CD4-positive, alpha-beta T cell (primary cell): ENCODE results near the gene TMEM121. TPM values are rescaled to one million over a fixed set of nuclear protein-coding genes. Genes with fewer than 3 reads are reported as not detected.

ENCODE experiments used
- ATAC-seq: fragments of 200-7000 bp; cut with Tn5 transposase; one replicate; pipeline ENCODE4 v1.10.0; 2022; ENCODE audit warnings: mild to moderate bottlenecking; ENCODE audit not compliant: poor library complexity
- CTCF ChIA-PET: fragments of 350-600 bp; sonication (Branson Sonifier 250); formaldehyde crosslinking; loops from one replicate; lab custom pipeline; 2021; ENCODE audit warnings: antibody characterized with exemption, inconsistent platforms; lab: Charles Lee
- POLR2A ChIA-PET: fragments of 350-600 bp; sonication (Branson Sonifier 250); formaldehyde crosslinking; loops from one replicate; lab custom pipeline; 2021; ENCODE audit warnings: antibody characterized with exemption, inconsistent platforms; lab: Charles Lee
- DNase-seq, 14 experiments: peaks; one replicate each; pipeline ENCODE4 v3.0.0-alpha.2; 2013 to 2020; ENCODE audit warnings: mixed read lengths in 2 of 14
- H3K27ac ChIP-seq, 2 donors: one replicate each; pipeline versions ENCODE4 v1.5.1 to v1.7.0; 2013; ENCODE audit warnings: low read length in 2 of 2, low read depth in 1 of 2, mild to moderate bottlenecking in 1 of 2
- H3K27me3 ChIP-seq, 2 experiments: 1 replicate in 1 of 2; 2 replicates in 1 of 2; pipeline versions ENCODE4 v1.6.1 to v1.7.0; 2013; ENCODE audit warnings: low read length in 2 of 2, control low read depth in 1 of 2, mild to moderate bottlenecking in 1 of 2, moderate library complexity in 1 of 2; ENCODE audit not compliant: insufficient read depth in 2 of 2, control insufficient read depth in 1 of 2
- H3K36me3 ChIP-seq: one replicate; pipeline ENCODE4 v1.6.1; 2013; ENCODE audit warnings: low read length, control low read depth; ENCODE audit not compliant: insufficient read depth
- H3K4me1 ChIP-seq: one replicate; pipeline ENCODE4 v1.6.1; 2013; ENCODE audit warnings: low read length, control low read depth; ENCODE audit not compliant: insufficient read depth
- H3K4me3 ChIP-seq: one replicate; pipeline ENCODE4 v1.5.1; 2013; ENCODE audit warnings: mild to moderate bottlenecking, low read length, moderate library complexity
- H3K9me3 ChIP-seq, 2 experiments: 1 replicate in 1 of 2; 2 replicates in 1 of 2; pipeline versions ENCODE4 v1.6.1 to v1.7.0; 2013; ENCODE audit warnings: low read length in 2 of 2, mild to moderate bottlenecking in 2 of 2, control low read depth in 1 of 2, moderate library complexity in 1 of 2; ENCODE audit not compliant: control insufficient read depth in 1 of 2, insufficient read depth in 1 of 2
- H3K27ac Mint-ChIP-seq: one replicate; pipeline ENCODE4 v1.8.0; 2020; ENCODE audit warnings: mixed read lengths
- H3K27me3 Mint-ChIP-seq: one replicate; pipeline ENCODE4 v1.8.0; 2021; ENCODE audit warnings: mixed read lengths
- H3K36me3 Mint-ChIP-seq: one replicate; pipeline ENCODE4 v1.8.0; 2021; ENCODE audit warnings: low read depth, mixed read lengths
- H3K4me1 Mint-ChIP-seq: one replicate; pipeline ENCODE4 v1.8.0; 2021; ENCODE audit warnings: low read depth, mixed read lengths
- H3K4me3 Mint-ChIP-seq: one replicate; pipeline ENCODE4 v1.8.0; 2020; ENCODE audit warnings: mild to moderate bottlenecking, mixed read lengths
- H3K9me3 Mint-ChIP-seq: one replicate; pipeline ENCODE4 v1.8.0; 2020; ENCODE audit warnings: mixed read lengths
- CTCF ChIP-seq: fragments of 200-600 bp; IDR thresholded peaks from one replicate; pipeline ENCODE4 v1.8.0; 2022; ENCODE audit warnings: antibody characterized with exemption, mild to moderate bottlenecking
- intact Hi-C, 2 experiments: fragments of 100-400 bp; cut with DNase I in 1 of 2; cut with micrococcal nuclease in 1 of 2; formaldehyde crosslinking; loops; one replicate each; pipeline versions ENCODE4 v1.15.1 to v1.9.0; 2023 to 2025; cut with DNase I, micrococcal nuclease
- total RNA-seq, 174 experiments: library from RNA in 2 of 174; stranded (reverse) in 2 of 174; gene quantifications; one replicate each; pipeline ENCODE4 v1.2.3 and lab custom pipeline; 2021 to 2026

TMEM121 gene
- total RNA-seq, 2 experiments from 2014 or later = 1.6 to 1.7 TPM

- Histone ChIP-seq H3K4me1 (peaks cover 39% of the 10 kb centered on the region), H3K4me3 (peak overlapping the region; percentile 58), H3K27me3 (peaks cover 19 to 23% of the 10 kb centered on the region in 2 experiments), H3K9me3 (peaks cover 0 to 11% of the 10 kb centered on the region in 2 experiments), H3K36me3 (no peaks in the 10 kb centered on the region), H3K27ac (no peak overlapping the region)
- H3K4me1 Mint-ChIP-seq = peaks cover 17% of the 10 kb centered on the region
- DNase-seq (peak in 3 of 14 experiments; percentile 9 to 56 (median 51)), ATAC-seq (peak; percentile 22)
- POLR2A ChIA-PET = interaction anchor here (1.0 to 2.1 kb wide), 3 partner anchors 37 to 158 kb away, joined by 4 to 10 read pairs (median 6); no protein-coding TSS in a partner anchor
- H3K9me3 Mint-ChIP-seq = no peaks in the 10 kb centered on the region
- intact Hi-C loops = loop anchor here (1.0 to 5.0 kb wide), 7 partner anchors 38 to 436 kb away; partner anchors contain the start of genes PACS2 (in 1 of the 2) and TEDC1 (in 1 of the 2)
- H3K36me3 Mint-ChIP-seq = no peaks in the 10 kb centered on the region
- TF ChIP-seq CTCF = no peak
- H3K27ac Mint-ChIP-seq = peak overlapping the region; percentile 30
- H3K27me3 Mint-ChIP-seq = peaks cover 16% of the 10 kb centered on the region
- CTCF ChIA-PET = interaction anchor here (0.6 to 2.9 kb wide), 9 partner anchors 36 to 163 kb away, joined by 3 to 20 read pairs (median 3); partner anchors contain the start of gene TEDC1
- peak overlapping the region; percentile 86 for H3K4me3 Mint-ChIP-seq
Measured at GRCh38 chr14:105528586-105529318, 2.4 kb downstream of the TMEM121 start.

DNA sequence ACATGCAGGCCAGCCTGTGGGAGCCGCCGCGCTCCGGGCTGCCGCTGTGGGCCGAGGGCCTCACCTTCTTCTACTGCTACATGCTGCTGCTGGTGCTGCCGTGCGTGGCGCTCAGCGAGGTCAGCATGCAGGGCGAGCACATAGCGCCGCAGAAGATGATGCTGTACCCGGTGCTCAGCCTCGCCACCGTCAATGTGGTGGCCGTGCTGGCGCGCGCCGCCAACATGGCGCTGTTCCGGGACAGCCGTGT, 2.9 kb downstream of the TMEM121 start:
- Histone ChIP-seq H3K36me3 (no peaks in the 10 kb centered on the region), H3K9me3 (peaks cover 0 to 11% of the 10 kb centered on the region in 2 experiments), H3K27ac (no peak overlapping the region), H3K27me3 (peaks cover 19 to 23% of the 10 kb centered on the region in 2 experiments), H3K4me3 (peak overlapping the region; percentile 58), H3K4me1 (peaks cover 39% of the 10 kb centered on the region)
- no peak for TF ChIP-seq CTCF
- Mint-ChIP-seq H3K27me3 (peaks cover 16% of the 10 kb centered on the region), H3K4me1 (peaks cover 17% of the 10 kb centered on the region), H3K9me3 (no peaks in the 10 kb centered on the region), H3K36me3 (no peaks in the 10 kb centered on the region), H3K27ac (peak overlapping the region; percentile 30), H3K4me3 (peak overlapping the region; percentile 86)
- ChIA-PET CTCF (interaction anchor here (0.6 to 2.9 kb wide), 4 partner anchors 36 to 158 kb away, joined by 3 to 20 read pairs (median 6); no protein-coding TSS in a partner anchor), POLR2A (interaction anchor here (2.1 kb wide), 1 partner anchor 39 kb away, joined by 10 read pairs; no protein-coding TSS in a partner anchor)
- intact Hi-C loops = loop anchor here (2.0 to 5.0 kb wide), 3 partner anchors 38 to 217 kb away; partner anchors contain the start of genes PACS2 (in 1 of the 2) and TEDC1 (in 1 of the 2)
- DNase-seq (peak in 1 of 14 experiments; percentile 66), ATAC-seq (no peak)

DNA sequence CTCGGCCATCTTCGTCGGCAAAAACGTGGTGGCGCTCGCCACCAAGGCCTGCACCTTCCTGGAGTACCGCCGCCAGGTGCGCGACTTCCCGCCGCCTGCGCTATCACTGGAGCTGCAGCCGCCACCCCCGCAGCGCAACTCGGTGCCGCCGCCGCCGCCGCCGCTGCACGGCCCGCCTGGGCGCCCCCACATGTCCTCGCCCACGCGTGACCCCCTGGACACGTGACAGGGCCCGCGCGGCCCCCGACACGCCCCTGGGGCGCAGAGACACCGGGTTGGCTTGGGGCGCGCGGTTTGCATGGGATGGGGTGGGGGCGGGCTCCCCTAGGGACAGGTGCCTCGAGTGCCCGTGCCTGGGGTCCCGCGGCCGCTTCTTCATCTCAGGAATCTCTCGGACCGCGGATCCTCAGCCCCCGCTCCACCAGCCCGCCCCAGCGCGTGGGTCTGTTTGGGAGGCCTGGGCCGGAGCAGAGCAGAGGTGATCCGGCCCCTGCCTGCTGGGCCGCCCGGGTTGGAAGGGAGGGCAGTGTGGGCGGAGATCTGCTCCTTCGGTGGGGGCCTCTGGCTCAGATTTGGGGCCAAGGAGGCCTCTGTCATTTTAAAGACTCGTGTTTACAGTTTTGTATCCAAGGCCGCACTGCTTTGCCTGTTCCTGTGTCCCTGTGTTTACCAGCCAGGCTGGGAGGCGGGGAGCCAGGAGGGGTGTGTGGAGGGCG, 3.3 kb downstream of the TMEM121 start:
- Mint-ChIP-seq H3K9me3 (no peaks in the 10 kb centered on the region), H3K4me3 (peak overlapping the region; percentile 86), H3K27ac (peak overlapping the region; percentile 59), H3K27me3 (peaks cover 11% of the 10 kb centered on the region), H3K36me3 (no peaks in the 10 kb centered on the region), H3K4me1 (peaks cover 17% of the 10 kb centered on the region)
- POLR2A ChIA-PET = interaction anchor here (2.1 kb wide), 1 partner anchor 40 kb away, joined by 10 read pairs; no protein-coding TSS in a partner anchor
- CTCF ChIA-PET = interaction anchor here (0.6 to 2.9 kb wide), 4 partner anchors 37 to 159 kb away, joined by 3 to 20 read pairs (median 6); no protein-coding TSS in a partner anchor
- intact Hi-C loops = loop anchor here (2.0 to 5.0 kb wide), 4 partner anchors 39 to 327 kb away; partner anchors contain the start of genes PACS2 (in 1 of the 2) and TEDC1 (in 1 of the 2)
- peaks cover 39% of the 10 kb centered on the region for H3K4me1 ChIP-seq
- TF ChIP-seq CTCF = no peak
- peaks cover 19 to 23% of the 10 kb centered on the region in 2 experiments for H3K27me3 ChIP-seq
- H3K36me3 ChIP-seq = no peaks in the 10 kb centered on the region
- peaks cover 0 to 11% of the 10 kb centered on the region in 2 experiments for H3K9me3 ChIP-seq
- DNase-seq = peak in 6 of 14 experiments; percentile 24 to 72 (median 29)
- peak; percentile 15 for ATAC-seq
- H3K4me3 ChIP-seq = peak overlapping the region; percentile 58
- peak overlapping the region in 1 of 2 donors; percentile 22 for H3K27ac ChIP-seq
